OCI-M2 (cell line): Measurements from ENCODE around the gene PHOX2B.

Experiments
- DNase-seq: peaks from one replicate; lab custom pipeline; 2025; ENCODE audit not compliant: unreplicated experiment; lab: John Stamatoyannopoulos, UW

Gene PHOX2B

GRCh38 chr4:41748571-41749475, at the start of gene PHOX2B:
Gene PHOX2B (minus strand): TSS chr4:41748725. CDS start chr4:41748610, 115 bp downstream.
- no peak for DNase-seq

GRCh38 chr4:41797260-41797659, 48.7 kb upstream of the PHOX2B start:
- DNase-seq, result no peak

GRCh38 chr4:41796545-41797210, 48.2 kb upstream of the PHOX2B start:
- DNase-seq, result no peak

- DNase-seq, result no peak
These were observed 47.4 kb upstream of the PHOX2B start for GRCh38 chr4:41795796-41796385.

DNA sequence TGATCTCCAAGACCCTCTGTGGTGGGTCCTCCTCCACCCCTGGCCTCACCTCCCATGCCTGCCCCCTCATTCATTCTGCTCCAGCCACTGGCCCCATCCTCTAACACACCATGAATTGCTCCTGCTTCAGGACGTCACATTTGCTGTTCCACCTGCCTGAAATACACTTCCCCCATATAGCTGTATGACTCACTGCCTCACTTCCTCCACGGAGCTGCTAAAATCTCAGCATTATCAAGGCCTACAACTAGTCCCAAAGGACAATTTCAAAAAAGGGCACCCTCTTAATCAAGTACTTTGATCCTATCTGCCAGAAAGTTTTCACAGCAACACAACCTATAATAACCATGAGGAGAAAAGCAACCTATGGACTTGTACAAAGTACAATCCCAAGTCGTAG, 43.6 kb upstream of the PHOX2B start:
- no peak for DNase-seq

DNA sequence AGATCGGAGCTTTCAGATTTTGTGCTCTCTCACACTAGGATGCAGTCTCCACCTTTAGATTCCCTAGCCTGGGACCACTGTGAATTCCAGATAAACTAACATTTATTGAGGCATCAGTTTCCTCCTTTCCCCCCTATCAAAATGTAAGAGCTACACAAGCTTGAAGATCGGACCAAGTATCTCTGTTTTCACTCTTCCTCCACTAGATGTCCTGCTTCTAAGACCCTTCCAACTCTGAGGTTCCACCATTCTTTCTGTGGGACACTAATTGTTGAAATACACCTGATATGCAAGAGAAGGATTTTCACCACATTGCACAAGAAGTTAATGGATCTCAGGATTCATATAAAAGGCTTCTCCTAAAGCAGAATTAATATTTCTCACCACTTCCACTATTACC, 43.0 kb upstream of the PHOX2B start:
- DNase-seq, result no peak

GRCh38 chr4:41787931-41788330, 39.4 kb upstream of the PHOX2B start:
- no peak for DNase-seq

DNA sequence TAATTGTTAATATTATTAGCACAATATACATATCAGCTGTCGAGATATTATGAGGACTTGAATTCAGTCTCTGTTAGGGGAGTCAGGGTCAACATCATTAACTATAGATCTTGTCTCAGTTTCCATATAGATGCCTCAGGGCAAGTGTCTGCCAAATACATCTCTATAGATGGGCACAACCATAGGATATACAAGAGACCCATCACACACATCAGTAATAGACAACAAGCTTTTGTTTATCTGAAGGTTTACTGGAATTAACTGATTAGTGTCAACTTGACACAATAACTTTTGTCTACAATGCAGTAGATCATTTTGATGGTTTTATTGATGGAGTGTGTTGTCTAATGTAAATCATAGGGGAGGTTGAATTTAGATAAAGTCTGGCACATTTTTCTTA, 37.1 kb upstream of the PHOX2B start:
- DNase-seq, result no peak

- no peak for DNase-seq
These were observed 35.9 kb upstream of the PHOX2B start for GRCh38 chr4:41784191-41784979.

- DNase-seq, result no peak
These were observed 27.9 kb upstream of the PHOX2B start for GRCh38 chr4:41776466-41776865.

DNA sequence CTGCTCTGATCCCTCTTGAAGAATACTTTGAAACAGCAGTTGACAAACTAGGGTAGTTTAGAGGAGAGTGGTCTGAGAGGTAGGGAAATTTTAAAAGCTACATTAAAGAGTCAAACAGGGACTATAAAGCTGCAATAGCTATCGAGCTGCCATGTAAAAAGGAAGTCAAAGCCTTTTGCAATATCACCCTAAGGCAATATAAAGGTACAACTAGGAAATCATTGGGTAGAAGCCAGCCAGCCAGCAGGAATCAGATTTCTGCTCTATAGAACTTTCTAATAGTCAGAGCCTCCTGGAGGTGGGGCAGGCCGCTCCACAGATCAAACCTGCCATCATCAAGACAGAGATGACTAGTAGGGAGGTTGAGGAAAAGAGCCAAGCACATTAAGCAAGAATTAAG, 15.2 kb upstream of the PHOX2B start:
- no peak for DNase-seq

DNA sequence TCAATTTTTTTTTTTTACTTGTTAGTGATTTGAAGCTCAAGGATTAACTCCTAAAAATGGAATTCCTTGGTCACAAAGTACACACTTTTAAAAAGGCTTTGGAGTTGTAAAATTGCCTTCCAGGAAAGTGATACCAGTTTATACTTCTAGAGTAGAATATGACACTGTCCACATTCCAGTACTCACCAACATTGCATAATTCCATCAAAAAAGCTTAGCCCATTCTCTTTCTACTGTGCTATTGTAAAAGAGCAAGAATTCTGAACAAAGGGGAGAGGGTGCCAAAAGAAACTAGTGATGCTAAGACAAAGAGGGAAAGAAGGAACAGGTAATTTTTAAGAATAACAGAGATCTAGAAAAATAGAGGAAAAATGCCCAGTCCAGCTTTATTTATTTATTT, 10.4 kb upstream of the PHOX2B start:
- DNase-seq, result no peak

DNA sequence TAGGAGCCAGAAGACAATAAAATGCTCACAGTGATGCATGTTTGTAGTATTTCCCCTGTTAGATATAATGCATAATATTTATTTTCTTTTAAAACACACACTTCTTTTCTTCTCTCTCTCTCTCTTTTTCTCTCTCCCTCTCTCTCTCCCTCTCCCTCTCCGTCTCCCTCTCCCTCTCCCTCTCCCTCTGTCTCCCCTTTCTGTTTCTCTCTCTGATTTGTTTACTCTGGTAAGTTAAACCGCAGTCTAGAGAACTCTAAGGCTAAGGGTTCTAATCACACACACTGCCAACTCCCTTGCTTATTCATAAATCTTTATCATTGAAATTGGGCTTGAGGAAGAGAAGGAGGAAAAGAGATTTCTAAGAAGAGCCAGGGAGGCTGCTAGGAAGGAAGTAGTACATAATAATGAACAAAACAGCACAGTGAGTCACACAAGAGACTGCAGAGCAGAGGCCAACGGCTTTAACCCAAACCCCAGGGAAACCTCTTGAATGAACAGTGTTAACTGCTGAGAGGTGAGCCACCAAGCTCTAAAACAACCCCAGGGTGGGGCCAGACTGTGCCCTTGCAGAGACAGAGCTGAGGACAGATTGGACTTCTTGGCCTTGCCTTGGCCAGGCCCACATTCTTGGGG, 9.1 kb upstream of the PHOX2B start:
- no peak for DNase-seq

DNA sequence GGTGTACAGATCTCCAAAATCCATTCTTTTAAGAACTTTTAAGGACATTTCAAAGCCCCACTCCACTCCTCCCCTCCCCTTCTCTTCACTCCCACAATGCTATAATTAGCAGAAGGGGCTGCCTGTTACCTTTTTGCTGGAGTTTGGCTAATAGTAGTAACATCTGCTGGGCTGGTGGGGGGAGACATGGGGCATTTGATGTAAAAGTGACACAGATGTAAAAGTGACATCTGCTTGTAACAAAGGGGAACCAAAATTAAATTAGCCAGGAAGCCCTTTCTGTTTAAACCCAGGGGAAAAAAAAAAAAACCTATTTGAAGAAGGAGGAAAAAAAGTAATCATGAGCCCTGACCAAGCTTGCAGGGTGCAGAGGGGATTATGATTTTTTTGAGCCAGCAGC, 5.4 kb upstream of the PHOX2B start:
- DNase-seq, result no peak

DNA sequence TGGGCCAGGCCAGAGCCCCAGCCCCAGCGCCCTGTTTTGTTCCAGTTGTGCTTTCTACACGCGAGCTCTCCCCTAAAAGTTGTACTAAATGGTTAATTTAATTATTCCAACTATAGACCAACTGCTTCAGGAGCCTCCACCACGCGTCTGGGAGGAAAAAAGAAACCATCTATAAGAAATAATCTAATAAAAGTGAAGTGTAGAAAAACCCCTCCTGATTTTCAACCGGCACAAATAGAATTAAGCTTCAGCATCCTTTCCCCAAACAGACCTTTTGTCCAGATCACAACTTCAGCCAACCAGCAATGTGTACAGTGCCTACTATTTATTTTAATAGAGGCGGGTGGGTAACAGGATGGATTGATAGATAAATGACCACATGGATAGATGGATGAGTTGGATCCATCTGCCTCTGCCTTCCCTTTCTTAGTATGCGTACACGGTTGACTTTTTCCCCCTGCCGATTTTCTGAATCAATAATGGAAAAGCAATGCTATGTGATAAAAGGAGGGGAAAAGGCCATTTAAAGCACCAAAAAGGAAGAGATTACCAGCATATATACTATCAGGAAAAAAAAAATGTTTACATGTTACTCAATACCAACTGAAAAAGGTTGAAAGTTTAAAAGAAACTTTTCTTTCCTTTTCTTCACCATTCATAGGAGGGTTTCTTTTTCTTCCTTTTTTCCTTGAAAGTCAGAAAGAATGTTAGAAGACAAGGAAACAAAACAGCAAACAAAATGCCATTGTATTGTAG, 3.7 kb upstream of the PHOX2B start:
- no peak for DNase-seq

- DNase-seq, result no peak
These were observed 3.0 kb upstream of the PHOX2B start for GRCh38 chr4:41751449-41752061.

DNA sequence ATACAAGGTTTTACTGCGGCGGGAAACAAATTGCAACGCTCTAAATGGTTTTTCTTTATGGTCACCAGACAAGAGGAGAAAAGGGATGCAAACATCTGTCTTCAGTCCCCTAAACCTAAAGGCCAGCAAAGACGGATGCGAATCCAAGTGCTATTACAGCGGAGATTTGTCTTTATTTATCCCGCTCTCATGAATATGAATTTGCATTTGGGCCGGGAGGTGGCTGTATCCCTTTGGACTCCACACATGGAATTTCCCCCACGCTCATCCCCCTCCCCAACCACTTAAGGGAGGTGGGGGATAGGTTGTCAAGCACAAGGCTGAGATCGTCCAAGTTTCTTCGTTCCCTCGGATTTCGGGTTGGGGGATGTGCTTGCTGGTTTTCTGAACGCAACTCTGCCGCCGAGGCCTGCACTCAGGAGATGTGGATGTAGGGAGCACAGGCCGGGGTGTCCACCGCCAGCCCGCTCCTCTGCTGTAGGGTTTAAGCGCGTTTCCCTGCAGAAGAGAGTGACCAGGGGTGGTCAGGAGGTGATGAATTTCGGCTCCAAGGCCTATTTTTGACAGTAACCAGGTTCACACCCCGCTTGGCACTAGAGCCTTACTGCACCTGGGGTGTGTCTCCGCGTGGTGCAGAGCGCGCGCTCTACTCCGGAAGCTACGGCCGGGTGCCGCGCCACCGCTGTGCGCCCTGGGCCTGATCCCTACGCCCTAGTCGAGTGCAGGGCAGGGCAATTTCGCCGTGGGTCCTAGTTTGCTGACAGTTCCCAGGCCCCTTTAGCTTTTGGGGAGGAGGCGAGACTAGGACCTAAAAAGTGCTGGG, 2.3 kb upstream of the PHOX2B start:
- DNase-seq, result no peak

DNA sequence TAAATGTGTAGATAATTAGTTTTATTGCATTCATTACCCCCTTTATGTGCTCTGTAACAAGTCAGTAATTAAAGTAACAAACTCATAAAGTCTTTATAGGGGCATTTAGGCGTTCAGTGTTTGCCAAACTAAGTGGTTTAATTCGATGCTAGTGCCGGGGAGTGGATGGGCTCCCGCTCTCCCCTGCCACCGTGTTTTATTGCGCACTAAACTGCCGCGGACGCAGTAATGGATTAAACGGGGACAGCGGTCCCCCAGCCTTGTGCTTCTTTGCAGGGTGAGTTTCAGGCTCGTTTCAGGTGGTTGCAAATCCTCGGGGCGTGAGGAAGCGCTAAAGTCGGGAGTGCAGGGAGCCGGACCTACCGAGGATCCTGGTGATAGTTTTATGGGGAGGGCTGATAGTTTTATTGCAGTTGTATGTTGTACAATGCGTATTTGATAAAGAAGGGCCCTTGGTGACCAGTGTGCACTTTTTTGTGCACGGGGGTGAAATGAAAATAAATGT, 1.6 kb upstream of the PHOX2B start:
- no peak for DNase-seq

- no peak for DNase-seq
These were observed 1.1 kb upstream of the PHOX2B start for GRCh38 chr4:41749631-41750039.
